ENCODE measurements around the gene PAXX.

- TF ChIP-seq CTCF (IDR thresholded peaks at IDR 0.05) (no peak), EP300 (IDR thresholded peaks at IDR 0.05) (no peak), POLR2A (IDR thresholded peaks at IDR 0.05) (no peak)
Measured at GRCh38 chr9:137017791-137018497, 25.7 kb downstream of the PAXX start.

Measured in tibial nerve (tissue), 4 donors.